ENCODE results near the gene CLCC1.
"Not testable (repeated sequence)": the region's sequence is repeated elsewhere in the genome, so short reads cannot be mapped to it uniquely, and the experiment has no call there.

The CLCC1 gene

DNA sequence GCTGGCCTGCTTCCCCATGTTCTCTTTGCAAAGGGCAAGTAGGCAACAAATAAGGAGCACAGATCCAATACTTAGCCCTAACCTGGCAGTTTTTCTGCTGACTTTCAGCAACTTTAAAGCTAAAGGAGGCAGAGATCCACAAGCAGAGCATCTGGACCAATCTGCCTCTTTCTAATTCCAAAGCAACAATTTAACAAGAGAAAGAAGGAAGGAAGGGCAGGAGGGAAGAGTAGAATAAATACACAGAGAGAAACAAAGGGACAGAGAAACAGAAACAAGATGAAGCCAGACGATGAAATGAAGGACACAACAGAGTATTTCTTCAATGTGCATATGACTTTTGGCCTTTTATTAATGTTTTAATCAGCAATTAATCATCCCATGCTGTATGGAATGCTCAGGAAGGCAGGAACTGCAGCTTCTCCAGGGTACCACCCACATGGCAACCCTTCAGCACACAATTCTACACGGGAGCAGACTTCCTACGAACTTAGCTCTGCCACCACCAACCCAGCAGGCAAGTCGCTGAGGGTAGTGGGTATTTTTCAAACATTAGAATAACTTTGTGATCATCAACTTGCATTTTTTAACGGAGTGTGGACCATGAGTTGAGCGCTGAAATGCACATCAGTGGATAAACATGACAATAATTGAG, 15.3 kb downstream of the CLCC1 start:
- no peak for TF ChIP-seq MYC (IDR thresholded peaks at IDR 0.05; ENCODE audit: low read depth, low read length)
- TF ChIP-seq, protein P1, sequence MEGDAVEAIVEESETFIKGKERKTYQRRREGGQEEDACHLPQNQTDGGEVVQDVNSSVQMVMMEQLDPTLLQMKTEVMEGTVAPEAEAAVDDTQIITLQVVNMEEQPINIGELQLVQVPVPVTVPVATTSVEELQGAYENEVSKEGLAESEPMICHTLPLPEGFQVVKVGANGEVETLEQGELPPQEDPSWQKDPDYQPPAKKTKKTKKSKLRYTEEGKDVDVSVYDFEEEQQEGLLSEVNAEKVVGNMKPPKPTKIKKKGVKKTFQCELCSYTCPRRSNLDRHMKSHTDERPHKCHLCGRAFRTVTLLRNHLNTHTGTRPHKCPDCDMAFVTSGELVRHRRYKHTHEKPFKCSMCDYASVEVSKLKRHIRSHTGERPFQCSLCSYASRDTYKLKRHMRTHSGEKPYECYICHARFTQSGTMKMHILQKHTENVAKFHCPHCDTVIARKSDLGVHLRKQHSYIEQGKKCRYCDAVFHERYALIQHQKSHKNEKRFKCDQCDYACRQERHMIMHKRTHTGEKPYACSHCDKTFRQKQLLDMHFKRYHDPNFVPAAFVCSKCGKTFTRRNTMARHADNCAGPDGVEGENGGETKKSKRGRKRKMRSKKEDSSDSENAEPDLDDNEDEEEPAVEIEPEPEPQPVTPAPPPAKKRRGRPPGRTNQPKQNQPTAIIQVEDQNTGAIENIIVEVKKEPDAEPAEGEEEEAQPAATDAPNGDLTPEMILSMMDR (IDR thresholded peaks at IDR 0.05; ENCODE audit: low read depth, low read length) = no peak
- TF ChIP-seq MAX (IDR thresholded peaks at IDR 0.05; ENCODE audit: low read depth, low read length) = no peak
- TF ChIP-seq POLR2A (IDR thresholded peaks at IDR 0.05; ENCODE audit: extremely low read depth, insufficient read length) = no peak
- no peak overlapping the region for H3K4me3 ChIP-seq (ENCODE audit: low read depth, low read length)

GRCh38 chr1:108936170-108936569, 27.1 kb downstream of the CLCC1 start:
- TF ChIP-seq POLR2A (IDR thresholded peaks at IDR 0.05; ENCODE audit: extremely low read depth, insufficient read length) (no peak), MYC (IDR thresholded peaks at IDR 0.05; ENCODE audit: low read depth, low read length) (no peak), MAX (IDR thresholded peaks at IDR 0.05; ENCODE audit: low read depth, low read length) (no peak)
- TF ChIP-seq, protein P1 (IDR thresholded peaks at IDR 0.05; ENCODE audit: low read depth, low read length) = no peak
- DNase-seq (ENCODE audit: low read depth) = no peak
- H3K4me3 ChIP-seq (ENCODE audit: low read depth, low read length) = no peak overlapping the region

More for the DNA sequence above, 15.3 kb downstream of the CLCC1 start:
- no peak for DNase-seq (ENCODE audit: low read depth)

- no peak overlapping the region for H3K4me3 ChIP-seq (ENCODE audit: low read depth, low read length)
- no peak for TF ChIP-seq MAX (IDR thresholded peaks at IDR 0.05; ENCODE audit: low read depth, low read length)
- TF ChIP-seq MYC (IDR thresholded peaks at IDR 0.05; ENCODE audit: low read depth, low read length) = no peak
- TF ChIP-seq POLR2A (IDR thresholded peaks at IDR 0.05; ENCODE audit: extremely low read depth, insufficient read length) = no peak
- TF ChIP-seq, protein P1 (IDR thresholded peaks at IDR 0.05; ENCODE audit: low read depth, low read length) = no peak
- no peak for DNase-seq (ENCODE audit: low read depth)
These were observed 29.3 kb downstream of the CLCC1 start for GRCh38 chr1:108933944-108934343.

DNA sequence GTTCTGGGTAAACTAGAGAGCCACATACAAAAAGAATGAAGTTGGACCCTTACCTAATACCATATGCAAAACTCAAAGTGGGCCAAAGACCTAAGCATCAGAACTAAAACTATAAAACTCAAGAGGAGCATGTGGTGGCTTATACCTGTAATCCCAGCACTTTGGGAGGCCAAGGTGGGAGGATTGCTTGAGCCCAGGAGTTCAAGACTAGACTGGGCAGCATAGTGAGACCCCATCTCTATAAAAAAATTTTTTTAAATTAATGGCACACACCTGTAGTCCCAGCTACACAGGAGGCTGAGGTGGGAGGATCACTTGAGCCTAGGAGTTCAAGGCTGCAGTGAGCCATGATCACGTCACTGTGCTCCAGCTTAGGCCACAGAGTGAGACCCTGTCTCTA, 35.7 kb downstream of the CLCC1 start:
- H3K4me3 ChIP-seq (ENCODE audit: low read depth, low read length); DNase-seq (ENCODE audit: low read depth): not testable (repeated sequence)

DNA sequence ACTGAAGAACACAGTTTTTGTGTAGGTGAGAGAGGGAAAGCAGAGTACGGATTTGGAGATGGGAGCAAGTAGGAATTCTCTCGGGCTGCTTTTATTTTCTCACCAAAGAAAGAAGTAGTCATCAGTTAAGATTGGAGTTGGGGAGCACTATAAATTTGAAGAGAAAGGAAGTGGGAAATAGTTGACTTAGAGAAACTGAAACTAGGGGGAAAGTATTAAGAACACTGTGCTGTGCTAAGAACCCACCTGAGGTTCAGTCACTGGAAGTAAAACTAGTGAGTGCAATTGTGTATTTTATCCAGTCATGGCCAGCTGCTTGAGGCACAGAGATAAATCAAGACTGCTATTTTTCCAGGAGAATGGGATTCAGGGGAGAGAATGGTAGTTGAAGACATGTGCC, 37.4 kb downstream of the CLCC1 start:
- no peak for DNase-seq (ENCODE audit: low read depth)
- TF ChIP-seq POLR2A (IDR thresholded peaks at IDR 0.05; ENCODE audit: extremely low read depth, insufficient read length) (no peak), MAX (IDR thresholded peaks at IDR 0.05; ENCODE audit: low read depth, low read length) (no peak), MYC (IDR thresholded peaks at IDR 0.05; ENCODE audit: low read depth, low read length) (no peak)
- TF ChIP-seq, protein P1 (IDR thresholded peaks at IDR 0.05; ENCODE audit: low read depth, low read length) = no peak
- H3K4me3 ChIP-seq (ENCODE audit: low read depth, low read length) = no peak overlapping the region

- no peak for DNase-seq (ENCODE audit: low read depth)
- no peak overlapping the region for H3K4me3 ChIP-seq (ENCODE audit: low read depth, low read length)
- TF ChIP-seq, protein P1 (IDR thresholded peaks at IDR 0.05; ENCODE audit: low read depth, low read length) = no peak
- TF ChIP-seq MAX (IDR thresholded peaks at IDR 0.05; ENCODE audit: low read depth, low read length) = no peak
- no peak for TF ChIP-seq MYC (IDR thresholded peaks at IDR 0.05; ENCODE audit: low read depth, low read length)
- TF ChIP-seq POLR2A (IDR thresholded peaks at IDR 0.05; ENCODE audit: extremely low read depth, insufficient read length) = no peak
These were observed 46.5 kb downstream of the CLCC1 start for GRCh38 chr1:108916788-108917187.

Measured in NB4 (cell line).